ENCODE measurements around the gene SERINC2. TPM values are rescaled to one million over a fixed set of nuclear protein-coding genes. Genes with fewer than 3 reads are reported as not detected.

SERINC2 gene
- total and polyA plus RNA-seq, 9 of the 15 experiments (the other 6 are each of a cell fraction or from before 2014, with no cell fraction given), result 0.07 to 1.2 (median 0.70) TPM; not detected in 2

- CTCF ChIA-PET (ENCODE audit: low intra/inter-chr PET ratio), result no interaction called here
- WGBS (ENCODE audit: insufficient coverage, low coverage, missing lambda C conversion rate), result 0% methylated on average over 3 of the region's 3 CpGs
These were observed 30.5 kb upstream of the SERINC2 start for GRCh38 chr1:31382379-31382989.

More at GRCh38 chr1:31382379-31382989, 30.5 kb upstream of the SERINC2 start:
- DNase-seq (ENCODE audit: extremely low read depth in 1 of 4, low spot score in 3 of 4), result no peak
- no peak overlapping the region for H3K27ac ChIP-seq (ENCODE audit: extremely low read depth, low read depth, low read length)
- no peak overlapping the region for H2AFZ ChIP-seq (ENCODE audit: low read depth, low read length)
- no TSS peak for BruUV-seq (replicated peaks)
- no peaks in the 10 kb centered on the region for H3K9me1 ChIP-seq (ENCODE audit: control insufficient read depth, insufficient read depth, low read length)
- no peaks in the 10 kb centered on the region for H3K79me2 ChIP-seq (ENCODE audit: control insufficient read depth, insufficient read depth, low read length)
- no peak for FAIRE-seq
- H3K9ac ChIP-seq (ENCODE audit: insufficient read depth in 1 of 2, low read depth in 2 of 2, low read length in 2 of 2), result no peak overlapping the region
- peaks cover 11 to 29% of the 10 kb centered on the region in 2 experiments; a peak in 4 of 5 replicates for H3K27me3 ChIP-seq (ENCODE audit: control insufficient read depth in 2 of 2, insufficient read depth in 2 of 2, low read length in 2 of 2)
- no peaks in the 10 kb centered on the region for H3K36me3 ChIP-seq (ENCODE audit: control insufficient read depth, insufficient read depth, low read length)
- no peak overlapping the region for H3K4me2 ChIP-seq (ENCODE audit: insufficient read depth, low read length)
- H3K4me3 ChIP-seq, result no peak overlapping the region
- POLR2A ChIA-PET, result interaction anchor here (0.7 kb wide), 1 partner anchor 11 kb away, joined by 4 read pairs; no protein-coding TSS in a partner anchor
- H4K20me1 ChIP-seq (replicated peaks; ENCODE audit: control insufficient read depth, insufficient read depth, low read length), result peaks cover 4% of the 10 kb centered on the region
- no peaks in the 10 kb centered on the region for H3K9me3 ChIP-seq (replicated peaks; ENCODE audit: control insufficient read depth, insufficient read depth, low read depth, low read length)
- TF ChIP-seq EP400 (IDR thresholded peaks at IDR 0.05) (no peak), SRSF1 (IDR thresholded peaks at IDR 0.05; ENCODE audit: low read depth, low read length) (no peak), L3MBTL2 (IDR thresholded peaks at IDR 0.05) (no peak), HDAC2 (IDR thresholded peaks at IDR 0.05) (no peak), HOXB6 (CRISPR knock-in tag; IDR thresholded peaks at IDR 0.05; ENCODE audit: borderline replicate concordance) (no peak), CSDE1 (IDR thresholded peaks at IDR 0.05) (no peak), SLC30A9 (CRISPR knock-in tag; IDR thresholded peaks at IDR 0.05) (no peak), FOXK2 (conservative IDR thresholded peaks at IDR 0.05 in 1 of 2, IDR thresholded peaks at IDR 0.05 in 1 of 2; ENCODE audit: low read depth in 2 of 2) (no peak), MEIS2 (IDR thresholded peaks at IDR 0.05; ENCODE audit: partially characterized antibody) (no peak), STAT6 (CRISPR knock-in tag; IDR thresholded peaks at IDR 0.05) (no peak), TAF15 (IDR thresholded peaks at IDR 0.05; ENCODE audit: low read depth, low read length) (no peak)
- TF ChIP-seq, protein P1, sequence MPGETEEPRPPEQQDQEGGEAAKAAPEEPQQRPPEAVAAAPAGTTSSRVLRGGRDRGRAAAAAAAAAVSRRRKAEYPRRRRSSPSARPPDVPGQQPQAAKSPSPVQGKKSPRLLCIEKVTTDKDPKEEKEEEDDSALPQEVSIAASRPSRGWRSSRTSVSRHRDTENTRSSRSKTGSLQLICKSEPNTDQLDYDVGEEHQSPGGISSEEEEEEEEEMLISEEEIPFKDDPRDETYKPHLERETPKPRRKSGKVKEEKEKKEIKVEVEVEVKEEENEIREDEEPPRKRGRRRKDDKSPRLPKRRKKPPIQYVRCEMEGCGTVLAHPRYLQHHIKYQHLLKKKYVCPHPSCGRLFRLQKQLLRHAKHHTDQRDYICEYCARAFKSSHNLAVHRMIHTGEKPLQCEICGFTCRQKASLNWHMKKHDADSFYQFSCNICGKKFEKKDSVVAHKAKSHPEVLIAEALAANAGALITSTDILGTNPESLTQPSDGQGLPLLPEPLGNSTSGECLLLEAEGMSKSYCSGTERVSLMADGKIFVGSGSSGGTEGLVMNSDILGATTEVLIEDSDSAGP (CRISPR knock-in tag; IDR thresholded peaks at IDR 0.05), result no peak
- TF ChIP-seq, protein P2, sequence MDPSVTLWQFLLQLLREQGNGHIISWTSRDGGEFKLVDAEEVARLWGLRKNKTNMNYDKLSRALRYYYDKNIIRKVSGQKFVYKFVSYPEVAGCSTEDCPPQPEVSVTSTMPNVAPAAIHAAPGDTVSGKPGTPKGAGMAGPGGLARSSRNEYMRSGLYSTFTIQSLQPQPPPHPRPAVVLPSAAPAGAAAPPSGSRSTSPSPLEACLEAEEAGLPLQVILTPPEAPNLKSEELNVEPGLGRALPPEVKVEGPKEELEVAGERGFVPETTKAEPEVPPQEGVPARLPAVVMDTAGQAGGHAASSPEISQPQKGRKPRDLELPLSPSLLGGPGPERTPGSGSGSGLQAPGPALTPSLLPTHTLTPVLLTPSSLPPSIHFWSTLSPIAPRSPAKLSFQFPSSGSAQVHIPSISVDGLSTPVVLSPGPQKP (CRISPR knock-in tag; IDR thresholded peaks at IDR 0.05), result no peak
- ATAC-seq, result no peak; the same call in 2 of the 3 replicates
- in situ Hi-C loops (cut with MboI), result no loop called here
- intact Hi-C loops (cut with micrococcal nuclease), result no loop called here
- H3K4me1 ChIP-seq (replicated peaks in 1 of 2; ENCODE audit: control insufficient read depth in 2 of 2, insufficient read depth in 2 of 2, low read length in 2 of 2), result no peaks in the 10 kb centered on the region

Data from K562 (cell line).